A549 (cell line): ENCODE results near the gene SH3RF3. TPM values are rescaled to one million over a fixed set of nuclear protein-coding genes. Genes with fewer than 3 reads are reported as not detected.
A peak's percentile ranks its signal among the peaks of the same experiment; 100 is the strongest.

ENCODE experiments used
- ATAC-seq, 2 experiments: fragments of 200-7000 bp in 1 of 2; fragments of >200 bp in 1 of 2; cut with Nextera tagmentation in 1 of 2; cut with Tn5 transposase in 1 of 2; 3 replicates each; pipeline versions ENCODE4 v1.8.0 to v1.9.1; 2018 to 2020; ENCODE audit warnings: mild to moderate bottlenecking in 1 of 2, moderate library complexity in 1 of 2
- CTCF ChIA-PET: fragments of 300-600 bp; sonication (Branson Sonifier 250); formaldehyde crosslinking; extraction: SDS; loops from one replicate; lab custom pipeline; 2021; ENCODE audit warnings: antibody characterized with exemption, inconsistent platforms; lab: Yijun Ruan, JAX
- POLR2A ChIA-PET: fragments of 350-600 bp; formaldehyde crosslinking; extraction: SDS; loops from one replicate; lab custom pipeline; 2021; ENCODE audit warnings: antibody characterized with exemption, inconsistent platforms; lab: Yijun Ruan, JAX
- DNase-seq, 2 experiments: peaks; one replicate each; pipeline versions ENCODE4 v3.0.0 to v3.0.0-alpha.2; 2011 to 2016; ENCODE audit warnings: low read depth in 1 of 2, low spot score in 1 of 2
- FAIRE-seq: peaks from 2 replicates; lab custom pipeline; 2011; peaks lifted over from hg19 to GRCh38; lab: Jason Lieb, UNC
- H3K27ac ChIP-seq, 2 experiments: fragments of >200 bp; sonication (Bioruptor Twin); formaldehyde crosslinking; 3 replicates each; pipeline ENCODE4 v1.5.1; 2016 to 2017
- H3K4me1 ChIP-seq: fragments of >200 bp; sonication (Bioruptor Twin); formaldehyde crosslinking; 3 replicates; pipeline ENCODE4 v1.6.1; 2016
- H3K4me2 ChIP-seq: fragments of >200 bp; sonication (Bioruptor Twin); formaldehyde crosslinking; 3 replicates; pipeline ENCODE4 v1.6.1; 2016
- H3K4me3 ChIP-seq: fragments of >200 bp; sonication (Bioruptor Twin); formaldehyde crosslinking; 3 replicates; pipeline ENCODE4 v1.5.1; 2016
- H3K9me3 ChIP-seq: fragments of >200 bp; sonication (Bioruptor Twin); formaldehyde crosslinking; 3 replicates; pipeline ENCODE4 v1.6.1; 2016
- CEBPB ChIP-seq, 2 experiments: fragments of >200 bp in 1 of 2; sonication (Bioruptor Twin) in 1 of 2; formaldehyde crosslinking in 1 of 2; IDR thresholded peaks; 2 replicates each; pipeline ENCODE4 v1.6.1; 2012 to 2016
- EHF ChIP-seq: fragments of 250-450 bp; sonication (Bioruptor Pico); IDR thresholded peaks from 2 replicates; pipeline ENCODE4 v1.5.0; 2020; ENCODE audit warnings: mild to moderate bottlenecking
- ESRRA ChIP-seq: fragments of 150-350 bp; IDR thresholded peaks from 2 replicates; pipeline ENCODE4 v1.6.1; 2014; ENCODE audit warnings: mild to moderate bottlenecking, low read length, borderline replicate concordance
- GATA3 ChIP-seq: IDR thresholded peaks from 2 replicates; pipeline ENCODE4 v1.6.1; 2012; ENCODE audit warnings: borderline replicate concordance
- HDAC2 ChIP-seq: fragments of 200-600 bp; sonication (generic); IDR thresholded peaks from 2 replicates; pipeline ENCODE4 v1.6.1; 2016
- HOXB13 ChIP-seq: fragments of 250-450 bp; sonication (Bioruptor Pico); IDR thresholded peaks from 2 replicates; pipeline ENCODE4 v1.5.0; 2020; ENCODE audit warnings: low read depth, mild to moderate bottlenecking, moderate library complexity
- JUNB ChIP-seq: fragments of >200 bp; sonication (Bioruptor Twin); formaldehyde crosslinking; IDR thresholded peaks from 2 replicates; pipeline ENCODE4 v1.6.1; 2016
- KDM1A ChIP-seq: fragments of 200-600 bp; sonication (generic); IDR thresholded peaks from 2 replicates; pipeline ENCODE4 v1.6.1; 2016; ENCODE audit warnings: low read depth, mild to moderate bottlenecking
- MYC ChIP-seq: IDR thresholded peaks from 2 replicates; pipeline ENCODE4 v1.6.1; 2012; ENCODE audit warnings: mild to moderate bottlenecking, inconsistent platforms, low read length, improper control_type of control experiment, borderline replicate concordance
- NFE2L2 ChIP-seq: fragments of 150-350 bp; conservative IDR thresholded peaks from 2 replicates; pipeline ENCODE4 v1.6.1; 2014; ENCODE audit warnings: low read length
- NPAS2 ChIP-seq: fragments of 250-450 bp; sonication (Bioruptor Pico); IDR thresholded peaks from 2 replicates; pipeline ENCODE4 v1.8.0; 2022; ENCODE audit warnings: mild to moderate bottlenecking, moderate library complexity, borderline replicate concordance
- PHF8 ChIP-seq: fragments of 200-600 bp; sonication (generic); IDR thresholded peaks from 2 replicates; pipeline ENCODE4 v1.6.1; 2016; ENCODE audit warnings: low read depth, mild to moderate bottlenecking, antibody characterized with exemption, moderate library complexity, borderline replicate concordance
- RAD21 ChIP-seq, 2 experiments: fragments of >200 bp in 1 of 2; sonication (Bioruptor Twin) in 1 of 2; formaldehyde crosslinking in 1 of 2; IDR thresholded peaks in 1 of 2; conservative IDR thresholded peaks in 1 of 2; 2 replicates in 1 of 2; 3 replicates in 1 of 2; pipeline ENCODE4 v1.6.1; 2012 to 2018; ENCODE audit warnings: inconsistent platforms in 1 of 2
- RCOR1 ChIP-seq: fragments of 150-350 bp; IDR thresholded peaks from 2 replicates; pipeline ENCODE4 v1.6.1; 2014; ENCODE audit warnings: antibody characterized with exemption, low read length, low read depth
- RFX5 ChIP-seq: fragments of 450-650 bp; IDR thresholded peaks from 2 replicates; pipeline ENCODE4 v1.7.1; 2014; ENCODE audit warnings: antibody characterized with exemption, mild to moderate bottlenecking, moderate library complexity
- SMC3 ChIP-seq: fragments of >200 bp; sonication (Bioruptor Twin); formaldehyde crosslinking; IDR thresholded peaks from 3 replicates; pipeline ENCODE4 v1.6.1; 2018; ENCODE audit warnings: inconsistent platforms
- ZC3H11A ChIP-seq: fragments of 450-650 bp; IDR thresholded peaks from 2 replicates; pipeline ENCODE4 v1.6.1; 2014; ENCODE audit warnings: antibody characterized with exemption, mild to moderate bottlenecking
- ZFP36 ChIP-seq: fragments of 450-650 bp; IDR thresholded peaks from 2 replicates; pipeline ENCODE4 v1.6.1; 2014; ENCODE audit warnings: borderline replicate concordance; ENCODE audit not compliant: partially characterized antibody
- WGBS: methylation state at CpG from one replicate; pipeline ENCODE4 v1.1.6; 2017; ENCODE audit errors: missing lambda C conversion rate; 5-methylcytosine and 5-hydroxymethylcytosine counted together
- polyA plus RNA-seq, 4 experiments: library from polyadenylated mRNA; depleted of rRNA in 3 of 4; stranded (reverse); fragments of >200 nt; fragmentation: RNase III in 1 of 4; extraction: RNeasy Plus Mini Kit Qiagen cat#74134 plus additional on column Dnase treatment in 1 of 4; gene quantifications; 2 replicates in 3 of 4; 3 replicates in 1 of 4; pipeline ENCODE4 v1.2.3, GENCODE V29; 2011 to 2017
- TF ChIP-seq, protein P1 (sequence below): fragments of 250-450 bp; sonication (Bioruptor Pico); IDR thresholded peaks from 2 replicates; pipeline ENCODE4 v1.5.0; 2020; ENCODE audit warnings: low read depth, mild to moderate bottlenecking, moderate library complexity
- TF ChIP-seq, protein P2 (sequence below): fragments of 200-600 bp; sonication (generic); IDR thresholded peaks from 2 replicates; pipeline ENCODE4 v1.6.1; 2016; ENCODE audit warnings: antibody characterized with exemption, mild to moderate bottlenecking, moderate library complexity
- TF ChIP-seq, protein P3 (sequence below): IDR thresholded peaks from 2 replicates; pipeline ENCODE4 v1.6.1; 2012

The SH3RF3 gene
- polyA plus RNA-seq, 2 of the 4 experiments (the other 2 are of a cell fraction) = 0.04 to 0.21 TPM

DNA sequence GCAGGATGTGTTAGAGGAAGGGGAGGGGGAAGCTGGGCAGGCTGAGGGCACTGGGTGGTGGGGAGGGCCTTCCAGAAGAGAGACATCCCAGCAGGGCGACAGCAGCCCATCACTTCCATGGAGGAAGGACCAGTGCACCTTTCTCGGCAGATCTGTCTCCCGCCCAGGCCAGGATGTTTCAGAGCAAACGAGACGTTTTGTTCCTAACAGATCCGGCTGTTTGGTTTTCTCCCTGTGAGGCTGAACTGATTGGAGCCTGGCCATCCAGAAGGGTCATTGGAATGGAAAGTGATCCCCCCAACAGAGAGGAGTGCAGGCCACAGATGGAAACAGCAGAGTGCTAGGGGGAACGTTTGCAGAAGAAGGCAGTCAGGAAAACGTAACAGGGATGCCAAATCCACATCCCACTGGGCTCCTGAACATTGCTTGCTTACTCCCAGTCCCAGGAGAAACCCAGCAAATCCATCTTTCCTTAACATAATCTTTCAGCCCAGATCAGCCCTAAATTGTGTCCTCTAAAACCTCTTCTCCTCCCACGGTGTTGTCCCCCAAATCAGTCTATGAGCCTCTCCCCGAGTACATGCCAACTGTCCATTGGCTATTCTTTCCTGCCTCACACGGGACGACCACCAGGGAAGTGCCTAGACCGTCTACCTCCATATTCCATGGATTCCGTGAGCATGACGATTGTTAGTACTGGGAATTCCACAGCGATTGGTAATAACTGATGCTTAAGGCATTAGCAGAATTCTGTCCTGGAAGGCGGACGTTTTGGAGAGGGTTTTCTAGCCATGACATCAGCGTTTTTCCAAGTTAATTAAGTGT is 357.9 kb downstream of the SH3RF3 start:
- CTCF ChIA-PET = interaction anchor here (0.9 to 1.2 kb wide), 3 partner anchors 10 to 66 kb away, joined by 3 to 4 read pairs (median 4); no protein-coding TSS in a partner anchor
- H3K9me3 ChIP-seq = no peaks in the 10 kb centered on the region
- H3K27ac ChIP-seq = no peak overlapping the region
- TF ChIP-seq RFX5 (no peak), PHF8 (no peak), RCOR1 (no peak), MYC (no peak), ZFP36 (no peak), ZC3H11A (no peak)
- TF ChIP-seq, protein P1, sequence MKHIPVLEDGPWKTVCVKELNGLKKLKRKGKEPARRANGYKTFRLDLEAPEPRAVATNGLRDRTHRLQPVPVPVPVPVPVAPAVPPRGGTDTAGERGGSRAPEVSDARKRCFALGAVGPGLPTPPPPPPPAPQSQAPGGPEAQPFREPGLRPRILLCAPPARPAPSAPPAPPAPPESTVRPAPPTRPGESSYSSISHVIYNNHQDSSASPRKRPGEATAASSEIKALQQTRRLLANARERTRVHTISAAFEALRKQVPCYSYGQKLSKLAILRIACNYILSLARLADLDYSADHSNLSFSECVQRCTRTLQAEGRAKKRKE (CRISPR knock-in tag) = no peak
- TF ChIP-seq, protein P2, sequence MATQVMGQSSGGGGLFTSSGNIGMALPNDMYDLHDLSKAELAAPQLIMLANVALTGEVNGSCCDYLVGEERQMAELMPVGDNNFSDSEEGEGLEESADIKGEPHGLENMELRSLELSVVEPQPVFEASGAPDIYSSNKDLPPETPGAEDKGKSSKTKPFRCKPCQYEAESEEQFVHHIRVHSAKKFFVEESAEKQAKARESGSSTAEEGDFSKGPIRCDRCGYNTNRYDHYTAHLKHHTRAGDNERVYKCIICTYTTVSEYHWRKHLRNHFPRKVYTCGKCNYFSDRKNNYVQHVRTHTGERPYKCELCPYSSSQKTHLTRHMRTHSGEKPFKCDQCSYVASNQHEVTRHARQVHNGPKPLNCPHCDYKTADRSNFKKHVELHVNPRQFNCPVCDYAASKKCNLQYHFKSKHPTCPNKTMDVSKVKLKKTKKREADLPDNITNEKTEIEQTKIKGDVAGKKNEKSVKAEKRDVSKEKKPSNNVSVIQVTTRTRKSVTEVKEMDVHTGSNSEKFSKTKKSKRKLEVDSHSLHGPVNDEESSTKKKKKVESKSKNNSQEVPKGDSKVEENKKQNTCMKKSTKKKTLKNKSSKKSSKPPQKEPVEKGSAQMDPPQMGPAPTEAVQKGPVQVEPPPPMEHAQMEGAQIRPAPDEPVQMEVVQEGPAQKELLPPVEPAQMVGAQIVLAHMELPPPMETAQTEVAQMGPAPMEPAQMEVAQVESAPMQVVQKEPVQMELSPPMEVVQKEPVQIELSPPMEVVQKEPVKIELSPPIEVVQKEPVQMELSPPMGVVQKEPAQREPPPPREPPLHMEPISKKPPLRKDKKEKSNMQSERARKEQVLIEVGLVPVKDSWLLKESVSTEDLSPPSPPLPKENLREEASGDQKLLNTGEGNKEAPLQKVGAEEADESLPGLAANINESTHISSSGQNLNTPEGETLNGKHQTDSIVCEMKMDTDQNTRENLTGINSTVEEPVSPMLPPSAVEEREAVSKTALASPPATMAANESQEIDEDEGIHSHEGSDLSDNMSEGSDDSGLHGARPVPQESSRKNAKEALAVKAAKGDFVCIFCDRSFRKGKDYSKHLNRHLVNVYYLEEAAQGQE = no peak
- peak in 1 of 2 experiments; percentile 63; a peak in 3 of 6 replicates for ATAC-seq
- DNase-seq = peak in 1 of 2 experiments; percentile 22
- no peak overlapping the region for H3K4me2 ChIP-seq
- 49% methylated on average over 19 of the region's 19 CpGs for WGBS
- 0 out of 3 replicates have a peak, but pooled peaks cover 4% of the 10 kb centered on the region for H3K4me1 ChIP-seq
- no peak overlapping the region for H3K4me3 ChIP-seq
- POLR2A ChIA-PET = no interaction called here
- no peak for FAIRE-seq

DNA sequence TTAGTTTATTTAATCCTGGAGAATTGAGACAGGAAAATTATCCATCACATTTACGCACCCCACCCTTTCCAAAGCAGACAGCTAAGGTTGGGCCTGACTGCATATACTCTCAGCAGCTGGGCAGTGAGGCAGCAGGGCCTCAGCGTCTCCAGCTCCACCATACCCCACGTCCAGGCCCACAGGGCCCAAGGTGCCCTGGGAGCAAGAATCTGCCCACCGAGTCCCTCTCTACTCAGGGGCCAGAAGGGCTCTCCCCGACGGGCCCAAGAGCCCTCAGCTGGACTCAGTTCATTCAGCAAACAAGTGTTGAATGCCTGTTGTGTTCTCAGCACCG is 358.5 kb downstream of the SH3RF3 start:
- peak in 1 of 2 experiments; percentile 31; a peak in 1 of 6 replicates for ATAC-seq
- no peak overlapping the region for H3K4me2 ChIP-seq
- TF ChIP-seq NPAS2 (CRISPR knock-in tag) (no peak), JUNB (no peak), ESRRA (no peak), HOXB13 (CRISPR knock-in tag) (no peak), ZFP36 (no peak), GATA3 (no peak), SMC3 (no peak), RFX5 (no peak), KDM1A (no peak), RAD21 (conservative IDR thresholded peaks at IDR 0.05 in 1 of 2, IDR thresholded peaks at IDR 0.05 in 1 of 2) (no peak), EHF (CRISPR knock-in tag) (no peak), CEBPB (IDR thresholded peaks at IDR 0.05) (no peak), ZC3H11A (no peak), NFE2L2 (no peak), HDAC2 (no peak)
- TF ChIP-seq, protein P3, sequence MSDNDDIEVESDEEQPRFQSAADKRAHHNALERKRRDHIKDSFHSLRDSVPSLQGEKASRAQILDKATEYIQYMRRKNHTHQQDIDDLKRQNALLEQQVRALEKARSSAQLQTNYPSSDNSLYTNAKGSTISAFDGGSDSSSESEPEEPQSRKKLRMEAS = no peak
- TF ChIP-seq, protein P2 = no peak
- TF ChIP-seq, all 56 proteins: peak for 0
- FAIRE-seq = no peak
- ChIA-PET POLR2A (no interaction called here), CTCF (interaction anchor here (1.1 to 1.2 kb wide), 2 partner anchors 11 to 22 kb away, joined by 4 read pairs; no protein-coding TSS in a partner anchor)
- H3K9me3 ChIP-seq = no peaks in the 10 kb centered on the region
- H3K4me3 ChIP-seq = no peak overlapping the region
- H3K27ac ChIP-seq = peak overlapping the region in 1 of 2 experiments; percentile 56; a peak in 2 of 6 replicates
- DNase-seq = no peak
- 0 out of 3 replicates have a peak, but pooled peaks cover 4% of the 10 kb centered on the region for H3K4me1 ChIP-seq
- 64% methylated on average over 5 of the region's 7 CpGs for WGBS
